Ishikawa (cell line): ENCODE data around the gene PHYHD1.

Experiments
- EP300 ChIP-seq: IDR thresholded peaks from 2 replicates; pipeline ENCODE4 v1.6.1; 2012; ENCODE audit warnings: borderline replicate concordance
- TAF1 ChIP-seq: IDR thresholded peaks from 2 replicates; pipeline ENCODE4 v1.6.1; 2012; ENCODE audit warnings: low read depth, mild to moderate bottlenecking
- TCF12 ChIP-seq: IDR thresholded peaks from 2 replicates; pipeline ENCODE4 v1.6.1; 2012; ENCODE audit warnings: low read depth
- YY1 ChIP-seq: IDR thresholded peaks from 2 replicates; pipeline ENCODE4 v1.6.1; 2012; ENCODE audit warnings: low read depth
- ZBTB7A ChIP-seq: IDR thresholded peaks from 2 replicates; pipeline ENCODE4 v1.6.1; 2012; ENCODE audit warnings: low read depth
- TF ChIP-seq, protein P1 (sequence below): IDR thresholded peaks from 2 replicates; pipeline ENCODE4 v1.6.1; 2012; ENCODE audit warnings: low read depth, mild to moderate bottlenecking
- TF ChIP-seq, protein P2 (sequence below): IDR thresholded peaks from 2 replicates; pipeline ENCODE4 v1.6.1; 2012
- TF ChIP-seq, protein P3 (sequence below): IDR thresholded peaks from 2 replicates; pipeline ENCODE4 v1.6.1; 2012

DNA sequence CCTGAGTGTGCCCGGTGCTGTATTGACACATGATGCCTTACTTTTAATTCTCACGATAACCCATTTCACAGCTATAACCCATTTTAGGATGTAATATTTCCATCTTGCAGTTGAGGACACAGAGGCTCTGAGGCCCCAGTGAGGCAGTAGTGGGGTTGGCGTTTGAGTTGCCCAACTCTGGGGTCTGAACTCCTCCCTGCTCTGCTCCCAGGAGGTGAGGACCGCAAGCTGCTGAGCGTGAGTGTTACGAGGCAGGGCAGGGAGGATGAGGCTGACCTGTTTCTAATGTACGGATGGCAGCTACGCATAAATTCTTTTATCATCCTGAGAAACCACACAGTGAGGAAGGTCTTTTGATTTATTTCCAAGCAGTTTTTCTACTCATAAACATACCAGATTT lies 27.4 kb upstream of the PHYHD1 start:
- TF ChIP-seq YY1 (no peak), EP300 (no peak), TAF1 (no peak), ZBTB7A (no peak), TCF12 (no peak)
- TF ChIP-seq, protein P1, sequence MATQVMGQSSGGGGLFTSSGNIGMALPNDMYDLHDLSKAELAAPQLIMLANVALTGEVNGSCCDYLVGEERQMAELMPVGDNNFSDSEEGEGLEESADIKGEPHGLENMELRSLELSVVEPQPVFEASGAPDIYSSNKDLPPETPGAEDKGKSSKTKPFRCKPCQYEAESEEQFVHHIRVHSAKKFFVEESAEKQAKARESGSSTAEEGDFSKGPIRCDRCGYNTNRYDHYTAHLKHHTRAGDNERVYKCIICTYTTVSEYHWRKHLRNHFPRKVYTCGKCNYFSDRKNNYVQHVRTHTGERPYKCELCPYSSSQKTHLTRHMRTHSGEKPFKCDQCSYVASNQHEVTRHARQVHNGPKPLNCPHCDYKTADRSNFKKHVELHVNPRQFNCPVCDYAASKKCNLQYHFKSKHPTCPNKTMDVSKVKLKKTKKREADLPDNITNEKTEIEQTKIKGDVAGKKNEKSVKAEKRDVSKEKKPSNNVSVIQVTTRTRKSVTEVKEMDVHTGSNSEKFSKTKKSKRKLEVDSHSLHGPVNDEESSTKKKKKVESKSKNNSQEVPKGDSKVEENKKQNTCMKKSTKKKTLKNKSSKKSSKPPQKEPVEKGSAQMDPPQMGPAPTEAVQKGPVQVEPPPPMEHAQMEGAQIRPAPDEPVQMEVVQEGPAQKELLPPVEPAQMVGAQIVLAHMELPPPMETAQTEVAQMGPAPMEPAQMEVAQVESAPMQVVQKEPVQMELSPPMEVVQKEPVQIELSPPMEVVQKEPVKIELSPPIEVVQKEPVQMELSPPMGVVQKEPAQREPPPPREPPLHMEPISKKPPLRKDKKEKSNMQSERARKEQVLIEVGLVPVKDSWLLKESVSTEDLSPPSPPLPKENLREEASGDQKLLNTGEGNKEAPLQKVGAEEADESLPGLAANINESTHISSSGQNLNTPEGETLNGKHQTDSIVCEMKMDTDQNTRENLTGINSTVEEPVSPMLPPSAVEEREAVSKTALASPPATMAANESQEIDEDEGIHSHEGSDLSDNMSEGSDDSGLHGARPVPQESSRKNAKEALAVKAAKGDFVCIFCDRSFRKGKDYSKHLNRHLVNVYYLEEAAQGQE, result no peak
- TF ChIP-seq, protein P2, sequence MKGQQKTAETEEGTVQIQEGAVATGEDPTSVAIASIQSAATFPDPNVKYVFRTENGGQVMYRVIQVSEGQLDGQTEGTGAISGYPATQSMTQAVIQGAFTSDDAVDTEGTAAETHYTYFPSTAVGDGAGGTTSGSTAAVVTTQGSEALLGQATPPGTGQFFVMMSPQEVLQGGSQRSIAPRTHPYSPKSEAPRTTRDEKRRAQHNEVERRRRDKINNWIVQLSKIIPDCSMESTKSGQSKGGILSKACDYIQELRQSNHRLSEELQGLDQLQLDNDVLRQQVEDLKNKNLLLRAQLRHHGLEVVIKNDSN, result no peak
- TF ChIP-seq, protein P3, sequence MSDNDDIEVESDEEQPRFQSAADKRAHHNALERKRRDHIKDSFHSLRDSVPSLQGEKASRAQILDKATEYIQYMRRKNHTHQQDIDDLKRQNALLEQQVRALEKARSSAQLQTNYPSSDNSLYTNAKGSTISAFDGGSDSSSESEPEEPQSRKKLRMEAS, result no peak
